Posterior cingulate gyrus (tissue), 11 donors: ENCODE measurements around the gene MAP3K1.

Source experiments
- DNase-seq, 10 donors: peaks; one replicate each; pipeline versions ENCODE4 v3.0.0 to v3.0.0-alpha.2; 2020 to 2021; ENCODE audit warnings: mixed read lengths in 3 of 10
- intact Hi-C: fragments of 100-400 bp; cut with DNase I; formaldehyde crosslinking; loops from one replicate; pipeline ENCODE4 v1.15.1; 2023

Gene MAP3K1

GRCh38 chr5:56840597-56840996, 25.2 kb downstream of the MAP3K1 start:
- intact Hi-C loops = no loop called here

DNA sequence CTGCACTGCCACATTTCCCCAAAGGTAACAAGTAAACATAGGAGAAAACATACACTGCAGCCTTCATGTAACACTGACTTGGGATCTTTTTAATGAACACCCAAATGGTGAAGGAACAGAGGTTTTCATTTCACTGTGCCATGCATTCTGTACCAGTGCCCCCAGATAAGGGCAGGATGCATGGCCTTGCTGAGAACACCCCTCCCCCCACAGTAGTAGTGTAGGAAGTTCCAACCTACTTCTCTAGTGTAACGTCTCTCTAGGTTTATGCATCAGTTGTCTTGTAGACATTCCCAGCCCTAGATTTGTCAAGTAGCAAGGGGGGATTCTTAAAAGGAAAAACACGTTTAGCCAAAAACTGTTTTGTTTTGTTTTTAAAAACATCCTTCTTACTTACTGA, 29.9 kb downstream of the MAP3K1 start:
- DNase-seq = no peak
- intact Hi-C loops = no loop called here

More at GRCh38 chr5:56840597-56840996, 25.2 kb downstream of the MAP3K1 start:
- DNase-seq = no peak

GRCh38 chr5:56845904-56846480, 30.6 kb downstream of the MAP3K1 start:
- intact Hi-C loops = no loop called here
- no peak for DNase-seq

GRCh38 chr5:56848206-56848605, 32.9 kb downstream of the MAP3K1 start:
- no peak for DNase-seq
- intact Hi-C loops = no loop called here

- DNase-seq = no peak
- intact Hi-C loops = no loop called here
These were observed 34.3 kb downstream of the MAP3K1 start for GRCh38 chr5:56849671-56850070.

DNA sequence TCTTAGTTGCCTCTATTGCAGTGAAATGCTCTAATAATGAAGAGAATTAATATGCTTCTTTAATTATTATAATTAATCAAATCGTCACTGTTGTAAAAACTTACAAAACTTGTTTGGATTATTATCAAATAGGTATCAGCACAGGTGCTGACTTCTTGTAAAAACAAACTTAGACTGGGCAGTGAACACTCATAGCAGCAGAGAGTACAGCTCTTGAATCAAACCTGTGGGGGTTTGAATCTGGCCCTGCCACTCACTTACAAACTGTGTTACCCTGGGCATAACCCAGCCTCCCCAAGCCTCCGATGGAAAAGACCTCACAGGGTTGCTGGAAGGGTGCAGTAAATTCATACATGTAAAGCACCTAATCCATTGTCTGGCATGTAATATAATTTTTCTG, 35.1 kb downstream of the MAP3K1 start:
- DNase-seq = no peak
- intact Hi-C loops = no loop called here

DNA sequence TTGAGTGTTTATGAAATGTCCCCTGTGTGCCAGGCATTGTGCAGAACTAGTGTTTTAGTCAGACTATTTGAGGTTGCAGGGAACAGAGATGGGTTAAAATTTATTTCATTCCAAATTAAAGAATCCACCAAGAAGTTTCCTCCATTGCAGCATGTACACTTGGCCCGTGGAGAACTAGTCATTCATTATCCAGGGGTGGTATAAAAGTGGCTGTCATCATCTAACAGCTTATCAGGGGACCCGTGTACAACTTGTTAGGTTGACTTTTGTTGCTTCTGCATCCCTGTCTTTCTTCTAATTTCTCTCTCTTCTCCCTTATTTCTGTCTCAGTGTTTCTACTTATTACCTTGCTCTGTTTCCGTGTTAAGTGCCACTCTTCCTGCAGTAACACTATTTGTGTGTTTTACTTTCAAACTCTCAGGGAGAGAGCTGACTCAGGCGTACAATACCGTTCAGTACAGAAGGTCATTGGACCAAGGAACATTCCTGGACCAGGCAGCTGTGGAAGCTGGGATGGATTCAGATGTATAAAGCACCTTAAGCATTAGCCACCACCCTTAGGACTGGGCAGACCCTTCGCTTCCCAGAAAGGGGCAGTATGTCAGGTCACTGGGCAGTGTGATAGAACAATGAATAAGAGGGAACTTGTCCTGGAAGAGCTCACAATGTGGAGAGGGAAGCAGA, 36.1 kb downstream of the MAP3K1 start:
- intact Hi-C loops = no loop called here
- DNase-seq = no peak

- intact Hi-C loops = no loop called here
- no peak for DNase-seq
These were observed 37.1 kb downstream of the MAP3K1 start for GRCh38 chr5:56852228-56853000.

- intact Hi-C loops = no loop called here
These were observed 38.3 kb downstream of the MAP3K1 start for GRCh38 chr5:56853698-56854097.

GRCh38 chr5:56854920-56855319, 39.6 kb downstream of the MAP3K1 start:
- no peak for DNase-seq
- intact Hi-C loops = no loop called here

More at GRCh38 chr5:56853698-56854097, 38.3 kb downstream of the MAP3K1 start:
- no peak for DNase-seq

- no peak for DNase-seq
- intact Hi-C loops = no loop called here
These were observed 41.3 kb downstream of the MAP3K1 start for GRCh38 chr5:56856541-56857178.

- DNase-seq = no peak
- intact Hi-C loops = no loop called here
These were observed 43.6 kb downstream of the MAP3K1 start for GRCh38 chr5:56858777-56859442.

- intact Hi-C loops = no loop called here
- no peak for DNase-seq
These were observed 46.6 kb downstream of the MAP3K1 start for GRCh38 chr5:56861893-56862485.

GRCh38 chr5:56862909-56863308, 47.6 kb downstream of the MAP3K1 start:
- intact Hi-C loops = no loop called here
- no peak for DNase-seq

DNA sequence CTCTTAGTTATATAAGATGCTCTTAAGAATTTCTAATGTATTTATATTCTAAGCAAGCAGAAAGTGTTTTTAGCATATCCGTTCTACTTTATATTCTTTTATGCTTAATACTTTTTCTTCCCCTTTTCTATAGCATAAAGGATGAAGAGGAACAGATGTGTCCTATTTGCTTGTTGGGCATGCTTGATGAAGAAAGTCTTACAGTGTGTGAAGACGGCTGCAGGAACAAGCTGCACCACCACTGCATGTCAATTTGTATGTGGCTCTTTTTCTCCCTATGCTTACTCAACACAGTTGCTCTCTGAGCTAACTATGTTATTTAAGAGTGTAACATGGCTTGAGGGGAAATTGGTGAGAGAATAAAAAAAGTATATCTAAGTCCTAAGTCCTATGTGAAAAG, 56.4 kb downstream of the MAP3K1 start:
- DNase-seq = no peak
- intact Hi-C loops = no loop called here

GRCh38 chr5:56873056-56873455, 57.7 kb downstream of the MAP3K1 start:
- no peak for DNase-seq
- intact Hi-C loops = no loop called here

- no peak for DNase-seq
- intact Hi-C loops = no loop called here
These were observed 61.0 kb downstream of the MAP3K1 start for GRCh38 chr5:56876327-56876726.

DNA sequence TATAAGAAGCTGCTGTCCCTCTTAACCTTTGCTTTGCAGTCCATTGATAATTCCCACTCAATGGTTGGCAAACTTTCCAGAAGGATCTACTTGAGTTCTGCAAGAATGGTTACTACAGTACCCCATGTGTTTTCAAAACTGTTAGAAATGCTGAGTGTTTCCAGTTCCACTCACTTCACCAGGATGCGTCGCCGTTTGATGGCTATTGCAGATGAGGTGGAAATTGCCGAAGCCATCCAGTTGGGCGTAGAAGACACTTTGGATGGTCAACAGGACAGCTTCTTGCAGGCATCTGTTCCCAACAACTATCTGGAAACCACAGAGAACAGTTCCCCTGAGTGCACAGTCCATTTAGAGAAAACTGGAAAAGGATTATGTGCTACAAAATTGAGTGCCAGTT, 66.2 kb downstream of the MAP3K1 start:
- DNase-seq = no peak
- intact Hi-C loops = no loop called here

GRCh38 chr5:56893251-56893951, 78.1 kb downstream of the MAP3K1 start:
- DNase-seq = no peak
- intact Hi-C loops = no loop called here

DNA sequence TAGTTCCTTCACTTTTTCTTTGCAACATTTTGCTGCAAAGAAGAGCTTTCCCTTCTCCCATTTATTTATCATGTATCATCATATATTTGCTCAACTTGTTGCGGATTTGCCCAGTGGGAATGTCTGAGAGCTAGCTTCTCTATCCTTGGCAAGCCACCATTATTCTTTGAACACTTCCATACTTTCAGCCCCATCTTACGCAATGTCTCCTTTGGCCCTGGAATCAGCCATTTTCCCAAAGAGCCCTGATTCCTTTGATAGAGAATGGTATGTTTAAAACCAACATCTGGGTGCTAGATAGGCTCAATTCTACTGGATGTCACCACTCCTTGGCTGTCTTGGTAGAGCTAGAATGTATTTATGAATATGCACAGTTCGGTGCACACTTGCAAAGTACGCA, 81.4 kb downstream of the MAP3K1 start:
- intact Hi-C loops = no loop called here
- DNase-seq = no peak
